HG03060 (cell line): Measurements from ENCODE around the gene KRT16.

Experiments
- ATAC-seq: cut with Tn5 transposase; IDR thresholded peaks from one replicate; pipeline ENCODE4 v1.9.1; 2021; ENCODE audit warnings: low read depth, moderate number of reproducible peaks; ENCODE audit not compliant: unreplicated experiment

Gene KRT16

GRCh38 chr17:41563607-41564170 is 48.9 kb downstream of the KRT16 start:
- no peak for ATAC-seq

- ATAC-seq = no peak
Observed at GRCh38 chr17:41561554-41561953, 51.0 kb downstream of the KRT16 start.
